ENCODE measurements around the gene NPM1.

Gene NPM1

GRCh38 chr5:171450423-171451331, 63.0 kb downstream of the NPM1 start:
- peak; percentile 19 for DNase-seq (ENCODE audit: low read depth)

GRCh38 chr5:171451421-171451820, 63.8 kb downstream of the NPM1 start:
- DNase-seq (ENCODE audit: low read depth): no peak

- DNase-seq (ENCODE audit: low read depth): no peak
Observed at GRCh38 chr5:171453056-171453725, 65.5 kb downstream of the NPM1 start.

GRCh38 chr5:171453988-171454387, 66.3 kb downstream of the NPM1 start:
- DNase-seq (ENCODE audit: low read depth): no peak

GRCh38 chr5:171454549-171454948, 66.9 kb downstream of the NPM1 start:
- no peak for DNase-seq (ENCODE audit: low read depth)

GRCh38 chr5:171455522-171455921, 67.9 kb downstream of the NPM1 start:
- DNase-seq (ENCODE audit: low read depth): no peak

- no peak for DNase-seq (ENCODE audit: low read depth)
Observed at GRCh38 chr5:171457208-171457981, 69.7 kb downstream of the NPM1 start.

GRCh38 chr5:171459839-171460238, 72.2 kb downstream of the NPM1 start:
- DNase-seq (ENCODE audit: low read depth): no peak

All from activated T-cell treated with anti-CD3 and anti-CD28 coated beads for 48 hours (primary cell).